DND-41 (cell line): ENCODE results near the gene PPFIBP2.

Source experiments
- ATAC-seq: fragments of 200-7000 bp; cut with Tn5 transposase; 3 replicates; pipeline ENCODE4 v1.9.1; 2021; ENCODE audit warnings: low read depth; ENCODE audit not compliant: insufficient read depth
- DNase-seq: peaks from one replicate; pipeline ENCODE4 v3.0.0-alpha.2; 2020
- H2AFZ ChIP-seq: 2 replicates; pipeline ENCODE4 v1.6.0; 2012; ENCODE audit warnings: low read depth, low read length
- H3K27ac ChIP-seq: 2 replicates; pipeline ENCODE4 v1.5.1; 2012; ENCODE audit warnings: low read length, inconsistent platforms
- H3K27me3 ChIP-seq: fragments of 200-600 bp; sonication (generic); 2 replicates; pipeline ENCODE4 v1.6.0; 2012; ENCODE audit warnings: low read length, mild to moderate bottlenecking, inconsistent platforms; ENCODE audit not compliant: insufficient read depth, poor library complexity
- H3K36me3 ChIP-seq: 2 replicates; pipeline ENCODE4 v1.5.1; 2012; ENCODE audit warnings: low read length, inconsistent platforms; ENCODE audit not compliant: insufficient read depth
- H3K4me1 ChIP-seq: 2 replicates; pipeline ENCODE4 v1.5.1; 2012; ENCODE audit warnings: mild to moderate bottlenecking, low read length; ENCODE audit not compliant: insufficient read depth
- H3K4me2 ChIP-seq: 2 replicates; pipeline ENCODE4 v1.6.0; 2012; ENCODE audit warnings: mild to moderate bottlenecking, moderate library complexity, low read length, inconsistent platforms; ENCODE audit not compliant: insufficient read depth
- H3K4me3 ChIP-seq, 2 experiments: fragments of 200-600 bp in 1 of 2; shearing (Covaris generic) in 1 of 2; 2 replicates each; pipeline ENCODE4 v1.5.1; 2012 to 2016; ENCODE audit warnings: inconsistent platforms in 2 of 2, low read length in 2 of 2, mild to moderate bottlenecking in 2 of 2, low read depth in 1 of 2, moderate library complexity in 1 of 2
- H3K79me2 ChIP-seq: 2 replicates; pipeline ENCODE4 v1.6.0; 2012; ENCODE audit warnings: low read length, inconsistent platforms; ENCODE audit not compliant: insufficient read depth
- H3K9ac ChIP-seq: 2 replicates; pipeline ENCODE4 v1.6.0; 2012; ENCODE audit warnings: low read depth, mild to moderate bottlenecking, inconsistent platforms, low read length, moderate library complexity
- H3K9me3 ChIP-seq: 2 replicates; pipeline ENCODE4 v1.5.1; 2012; ENCODE audit warnings: low read length, moderate library complexity, mild to moderate bottlenecking, inconsistent platforms; ENCODE audit not compliant: insufficient read depth, severe bottlenecking
- H4K20me1 ChIP-seq: 2 replicates; pipeline ENCODE4 v1.6.0; 2012; ENCODE audit warnings: low read length; ENCODE audit not compliant: insufficient read depth
- EZH2 ChIP-seq: IDR thresholded peaks from 3 replicates; pipeline ENCODE4 v1.6.1; 2012; ENCODE audit warnings: borderline replicate concordance, low read depth, mild to moderate bottlenecking, moderate library complexity, low read length, inconsistent platforms; ENCODE audit not compliant: severe bottlenecking
- TF ChIP-seq, protein P1 (sequence below): IDR thresholded peaks from 2 replicates; pipeline ENCODE4 v1.5.1; 2012; ENCODE audit warnings: borderline replicate concordance, low read length, moderate library complexity, mild to moderate bottlenecking; ENCODE audit not compliant: poor library complexity, severe bottlenecking; ENCODE audit errors: extremely low read depth

The PPFIBP2 gene

DNA sequence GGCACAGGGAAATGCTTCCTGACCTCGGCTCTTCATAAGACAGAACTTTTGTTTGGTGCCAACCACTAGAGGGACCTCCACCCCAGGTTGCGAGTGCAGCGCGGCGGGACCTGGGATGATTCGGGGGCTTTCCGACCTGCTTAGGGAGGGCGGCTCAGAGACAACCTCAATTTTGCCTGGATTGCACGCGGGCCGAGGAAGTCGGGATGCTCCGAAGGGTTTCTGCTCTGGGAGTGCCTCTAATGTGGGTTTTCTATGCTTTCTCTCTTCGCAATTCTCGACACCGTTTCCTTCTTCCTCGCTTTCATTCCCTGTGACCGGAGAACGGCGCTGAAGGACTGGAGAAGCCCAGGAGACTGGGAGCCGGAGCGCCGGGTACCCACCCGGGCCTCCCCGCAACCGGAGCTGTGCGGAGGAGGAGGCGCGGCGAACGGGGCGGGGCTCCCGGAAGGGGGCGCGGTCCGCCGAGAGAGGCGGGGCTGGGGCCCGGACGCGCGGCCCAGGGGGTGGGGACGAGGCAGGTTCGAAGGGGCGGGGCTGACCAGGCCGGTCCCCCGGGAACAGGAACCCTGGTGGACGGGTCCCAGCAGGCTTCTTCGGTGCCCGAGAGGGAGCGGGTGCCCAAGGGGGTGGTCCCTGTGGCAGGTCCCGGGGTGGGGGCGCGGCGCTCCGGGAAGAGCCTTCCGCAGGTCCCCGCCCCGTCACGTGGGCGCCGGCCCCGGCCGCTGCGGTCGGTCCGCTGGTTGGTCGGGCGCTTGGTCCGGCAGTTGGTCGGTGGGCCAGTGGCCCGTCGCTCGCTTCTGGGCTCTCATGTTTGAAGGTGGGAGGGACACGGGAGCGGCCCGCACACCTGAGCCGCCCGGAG lies at the start of gene PPFIBP2:
Gene PPFIBP2, plus strand, starts transcription at position 766 of the 865 bp plus-strand sequence. CDS start 35,477 bp downstream, outside the sequence.
- Histone ChIP-seq H3K27ac (no peak within 1 kb of the TSS), H3K4me3 (no peak within 1 kb of the TSS), H3K9me3 (no peaks in the 10 kb centered on the region), H3K9ac (no peak within 1 kb of the TSS), H3K36me3 (no peaks in the 10 kb centered on the region), H4K20me1 (no peaks in the 10 kb centered on the region), H3K79me2 (no peaks in the 10 kb centered on the region), H2AFZ (no peak within 1 kb of the TSS), H3K27me3 (no peaks in the 10 kb centered on the region), H3K4me1 (no peaks in the 10 kb centered on the region), H3K4me2 (no peak within 1 kb of the TSS)
- TF ChIP-seq, protein P1, sequence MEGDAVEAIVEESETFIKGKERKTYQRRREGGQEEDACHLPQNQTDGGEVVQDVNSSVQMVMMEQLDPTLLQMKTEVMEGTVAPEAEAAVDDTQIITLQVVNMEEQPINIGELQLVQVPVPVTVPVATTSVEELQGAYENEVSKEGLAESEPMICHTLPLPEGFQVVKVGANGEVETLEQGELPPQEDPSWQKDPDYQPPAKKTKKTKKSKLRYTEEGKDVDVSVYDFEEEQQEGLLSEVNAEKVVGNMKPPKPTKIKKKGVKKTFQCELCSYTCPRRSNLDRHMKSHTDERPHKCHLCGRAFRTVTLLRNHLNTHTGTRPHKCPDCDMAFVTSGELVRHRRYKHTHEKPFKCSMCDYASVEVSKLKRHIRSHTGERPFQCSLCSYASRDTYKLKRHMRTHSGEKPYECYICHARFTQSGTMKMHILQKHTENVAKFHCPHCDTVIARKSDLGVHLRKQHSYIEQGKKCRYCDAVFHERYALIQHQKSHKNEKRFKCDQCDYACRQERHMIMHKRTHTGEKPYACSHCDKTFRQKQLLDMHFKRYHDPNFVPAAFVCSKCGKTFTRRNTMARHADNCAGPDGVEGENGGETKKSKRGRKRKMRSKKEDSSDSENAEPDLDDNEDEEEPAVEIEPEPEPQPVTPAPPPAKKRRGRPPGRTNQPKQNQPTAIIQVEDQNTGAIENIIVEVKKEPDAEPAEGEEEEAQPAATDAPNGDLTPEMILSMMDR: no peak
- TF ChIP-seq EZH2: no peak
- DNase-seq (no peak), ATAC-seq (no peak)

DNA sequence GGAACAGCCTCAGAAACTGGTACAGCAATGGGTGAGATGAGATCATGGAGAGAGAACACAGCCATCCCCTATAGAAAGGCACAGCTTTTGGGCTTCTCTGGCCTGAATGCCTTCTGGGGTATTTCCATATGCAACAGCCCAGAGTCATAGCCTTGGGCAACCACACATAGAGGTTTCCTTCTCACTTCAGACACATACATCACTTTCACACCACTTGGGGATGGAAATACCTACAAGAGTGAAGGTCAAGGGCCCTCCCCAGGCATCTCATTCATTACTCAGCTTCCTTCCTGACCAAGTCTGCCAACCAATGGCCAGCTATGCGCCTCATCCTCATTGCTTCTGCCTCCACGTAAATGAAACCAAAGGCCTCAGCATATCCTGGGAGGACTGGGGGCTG lies 46.1 kb upstream of the PPFIBP2 start:
- Histone ChIP-seq H3K4me2 (no peak overlapping the region), H4K20me1 (no peaks in the 10 kb centered on the region), H3K79me2 (no peaks in the 10 kb centered on the region), H3K4me1 (no peaks in the 10 kb centered on the region), H3K9me3 (no peaks in the 10 kb centered on the region), H3K27me3 (peaks cover 3% of the 10 kb centered on the region), H3K36me3 (no peaks in the 10 kb centered on the region), H3K9ac (no peak overlapping the region), H3K4me3 (no peak overlapping the region), H2AFZ (no peak overlapping the region), H3K27ac (no peak overlapping the region)
- ATAC-seq: no peak
- no peak for DNase-seq
- TF ChIP-seq, protein P1: no peak
- no peak for TF ChIP-seq EZH2

DNA sequence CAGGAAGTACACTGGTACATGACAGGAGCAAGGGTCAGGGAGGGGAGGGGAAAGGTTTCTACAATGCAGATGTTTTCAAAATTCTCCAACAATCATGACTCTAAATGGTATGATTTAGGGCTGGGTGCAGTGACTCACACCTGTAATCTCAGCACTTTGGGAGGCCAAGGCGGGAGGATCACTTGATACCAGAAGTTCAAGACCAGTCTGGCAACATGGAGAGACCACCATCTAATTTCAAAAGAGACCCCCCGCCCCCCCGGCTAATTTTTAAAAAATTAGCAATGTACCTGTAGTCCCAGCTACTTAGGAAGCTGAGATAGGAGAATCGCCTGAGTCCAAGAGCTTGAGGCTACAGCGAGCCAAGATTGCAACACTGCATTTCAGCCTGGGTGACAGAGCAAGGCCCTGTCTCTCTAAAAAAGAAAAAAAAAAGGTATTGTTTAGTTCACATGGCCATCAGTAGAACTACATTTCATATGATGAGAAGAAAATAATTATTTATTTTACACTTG lies 44.4 kb upstream of the PPFIBP2 start:
- H2AFZ ChIP-seq: no peak overlapping the region
- no peaks in the 10 kb centered on the region for H3K36me3 ChIP-seq
- no peaks in the 10 kb centered on the region for H4K20me1 ChIP-seq
- no peak for DNase-seq
- H3K4me2 ChIP-seq: no peak overlapping the region
- no peak overlapping the region for H3K9ac ChIP-seq
- H3K79me2 ChIP-seq: no peaks in the 10 kb centered on the region
- no peak overlapping the region for H3K4me3 ChIP-seq
- H3K4me1 ChIP-seq: no peaks in the 10 kb centered on the region
- H3K27ac ChIP-seq: no peak overlapping the region
- H3K27me3 ChIP-seq: peaks cover 3% of the 10 kb centered on the region
- H3K9me3 ChIP-seq: no peaks in the 10 kb centered on the region
- ATAC-seq: no peak
- no peak for TF ChIP-seq EZH2
- TF ChIP-seq, protein P1: no peak
